Peyer's patch (tissue), 4 donors: Measurements from ENCODE around the gene FAAP100.

Experiments used
- POLR2A ChIP-seq, 2 donors: fragments of 450-650 bp; IDR thresholded peaks; one replicate each; pipeline ENCODE4 v1.5.1; 2017; ENCODE audit warnings: antibody characterized with exemption in 2 of 2, mild to moderate bottlenecking in 2 of 2, moderate library complexity in 2 of 2
- TF ChIP-seq, protein P1 (sequence below), 6 experiments: fragments of 450-650 bp in 4 of 6; fragments of 200-600 bp in 2 of 6; sonication (generic) in 1 of 6; IDR thresholded peaks; one replicate each; pipeline ENCODE4 v1.5.1; 2017 to 2019; ENCODE audit warnings: antibody characterized with exemption in 6 of 6, mild to moderate bottlenecking in 3 of 6, moderate library complexity in 1 of 6

DNA sequence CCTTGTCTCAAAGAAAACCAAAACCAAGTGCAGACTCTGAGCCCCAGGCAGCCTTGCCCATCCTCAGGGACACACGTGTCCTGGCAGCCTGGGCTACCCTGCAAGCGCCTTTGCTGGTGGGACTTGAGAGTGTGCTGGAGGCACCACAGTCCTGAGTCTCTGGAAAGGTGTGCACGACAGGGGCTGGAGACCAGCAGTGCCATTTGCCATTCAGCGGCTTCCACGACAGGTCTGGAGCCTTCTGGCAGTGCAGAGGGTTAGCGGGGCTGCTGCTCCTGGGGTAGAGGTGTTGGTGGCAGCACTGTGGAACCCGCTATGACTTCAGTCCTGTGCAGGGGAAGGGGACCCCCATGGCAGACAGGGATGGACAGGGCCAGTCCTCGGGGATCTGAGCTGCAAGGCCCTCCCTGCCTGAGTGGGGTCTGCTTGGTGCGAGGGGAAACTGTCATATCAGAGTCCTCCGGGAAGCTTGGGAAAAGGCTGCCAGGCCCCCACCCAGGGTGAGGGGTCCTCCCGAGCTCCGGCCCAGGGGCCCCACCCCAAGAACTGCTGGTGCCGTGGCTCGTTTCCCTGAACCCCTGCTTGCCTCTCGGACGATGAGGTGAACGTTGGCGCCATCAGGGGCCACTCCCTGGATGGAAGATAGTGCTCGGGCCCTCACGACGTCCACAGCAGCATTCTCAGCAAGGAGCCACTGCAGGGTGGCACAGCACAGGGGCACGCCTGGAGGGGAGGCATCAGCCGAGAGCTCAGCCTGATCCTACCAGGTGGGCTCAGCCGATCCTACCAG, 6.8 kb downstream of the FAAP100 start:
- no peak for TF ChIP-seq POLR2A (IDR thresholded peaks at IDR 0.05)
- TF ChIP-seq, protein P1, sequence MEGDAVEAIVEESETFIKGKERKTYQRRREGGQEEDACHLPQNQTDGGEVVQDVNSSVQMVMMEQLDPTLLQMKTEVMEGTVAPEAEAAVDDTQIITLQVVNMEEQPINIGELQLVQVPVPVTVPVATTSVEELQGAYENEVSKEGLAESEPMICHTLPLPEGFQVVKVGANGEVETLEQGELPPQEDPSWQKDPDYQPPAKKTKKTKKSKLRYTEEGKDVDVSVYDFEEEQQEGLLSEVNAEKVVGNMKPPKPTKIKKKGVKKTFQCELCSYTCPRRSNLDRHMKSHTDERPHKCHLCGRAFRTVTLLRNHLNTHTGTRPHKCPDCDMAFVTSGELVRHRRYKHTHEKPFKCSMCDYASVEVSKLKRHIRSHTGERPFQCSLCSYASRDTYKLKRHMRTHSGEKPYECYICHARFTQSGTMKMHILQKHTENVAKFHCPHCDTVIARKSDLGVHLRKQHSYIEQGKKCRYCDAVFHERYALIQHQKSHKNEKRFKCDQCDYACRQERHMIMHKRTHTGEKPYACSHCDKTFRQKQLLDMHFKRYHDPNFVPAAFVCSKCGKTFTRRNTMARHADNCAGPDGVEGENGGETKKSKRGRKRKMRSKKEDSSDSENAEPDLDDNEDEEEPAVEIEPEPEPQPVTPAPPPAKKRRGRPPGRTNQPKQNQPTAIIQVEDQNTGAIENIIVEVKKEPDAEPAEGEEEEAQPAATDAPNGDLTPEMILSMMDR (IDR thresholded peaks at IDR 0.05), result no peak
